Measurements from ENCODE around the gene FGFR3.

Gene FGFR3

DNA sequence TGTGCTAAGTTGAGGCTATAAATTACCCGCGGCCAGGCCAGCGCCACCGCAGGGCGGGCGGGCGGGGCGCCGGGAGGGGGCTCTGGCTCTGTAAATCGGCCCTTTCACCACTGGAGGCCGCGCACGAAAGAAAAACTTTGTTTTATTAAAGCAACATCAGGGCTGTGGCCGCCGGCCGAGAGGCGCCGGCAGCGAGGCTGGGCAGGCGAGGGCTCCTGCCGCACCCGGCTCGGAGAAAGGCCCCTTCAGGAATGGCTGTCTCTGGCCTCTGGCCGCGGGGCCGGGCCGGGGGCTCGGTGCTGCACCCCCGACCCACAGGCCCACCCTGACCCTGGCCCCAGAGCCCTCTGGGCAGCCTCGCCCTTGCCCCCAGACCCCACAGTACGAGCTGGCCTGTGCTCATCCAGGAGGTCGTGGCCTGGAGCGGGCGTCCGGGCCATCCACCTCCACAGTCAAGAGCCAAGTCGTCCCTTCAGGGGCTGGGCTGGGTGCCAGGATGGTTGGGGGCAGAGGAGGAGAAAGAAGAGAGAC is 29.5 kb upstream of the FGFR3 start:
- no peaks in the 10 kb centered on the region for H3K9me2 ChIP-seq (ENCODE audit: low read depth, low read length)
- no peak overlapping the region for H3K27ac ChIP-seq (ENCODE audit: low read depth, low read length, poor library complexity, severe bottlenecking)
- H2AFZ ChIP-seq (ENCODE audit: low read length), result no peak overlapping the region
- H3K4me2 ChIP-seq (ENCODE audit: low read length), result no peak overlapping the region
- peaks cover 4% of the 10 kb centered on the region for H3K4me1 ChIP-seq (ENCODE audit: insufficient read depth, low read length, severe bottlenecking)
- no peaks in the 10 kb centered on the region for H4K20me1 ChIP-seq (ENCODE audit: insufficient read depth, low read length)
- H3K79me2 ChIP-seq (ENCODE audit: insufficient read depth, low read length), result no peaks in the 10 kb centered on the region
- no peaks in the 10 kb centered on the region for H3K9me3 ChIP-seq (ENCODE audit: low read length)
- H3K27me3 ChIP-seq (ENCODE audit: insufficient read depth, low read length), result no peaks in the 10 kb centered on the region
- H3F3A ChIP-seq (ENCODE audit: insufficient read depth, low read length), result no peaks in the 10 kb centered on the region
- no peak for TF ChIP-seq EZH2 (IDR thresholded peaks at IDR 0.05; ENCODE audit: borderline replicate concordance, low read length)
- H3K9ac ChIP-seq (ENCODE audit: low read length), result no peak overlapping the region
- no peaks in the 10 kb centered on the region for H3K36me3 ChIP-seq (ENCODE audit: insufficient read depth, low read length)
- no peak overlapping the region for H3K4me3 ChIP-seq (ENCODE audit: low read depth, low read length, poor library complexity, severe bottlenecking)

GRCh38 chr4:1764670-1765069 is 28.4 kb upstream of the FGFR3 start:
- H3K9me2 ChIP-seq (ENCODE audit: low read depth, low read length), result no peaks in the 10 kb centered on the region
- no peak overlapping the region for H3K4me2 ChIP-seq (ENCODE audit: low read length)
- no peak overlapping the region for H3K27ac ChIP-seq (ENCODE audit: low read depth, low read length, poor library complexity, severe bottlenecking)
- no peak overlapping the region for H2AFZ ChIP-seq (ENCODE audit: low read length)
- H3K9me3 ChIP-seq (ENCODE audit: low read length), result no peaks in the 10 kb centered on the region
- no peaks in the 10 kb centered on the region for H3F3A ChIP-seq (ENCODE audit: insufficient read depth, low read length)
- no peaks in the 10 kb centered on the region for H4K20me1 ChIP-seq (ENCODE audit: insufficient read depth, low read length)
- H3K9ac ChIP-seq (ENCODE audit: low read length), result no peak overlapping the region
- TF ChIP-seq CTCF (IDR thresholded peaks at IDR 0.05; ENCODE audit: low read length) (no peak), EZH2 (IDR thresholded peaks at IDR 0.05; ENCODE audit: borderline replicate concordance, low read length) (no peak)
- H3K4me3 ChIP-seq (ENCODE audit: low read depth, low read length, poor library complexity, severe bottlenecking), result no peak overlapping the region
- no peaks in the 10 kb centered on the region for H3K36me3 ChIP-seq (ENCODE audit: insufficient read depth, low read length)
- H3K79me2 ChIP-seq (ENCODE audit: insufficient read depth, low read length), result no peaks in the 10 kb centered on the region
- H3K27me3 ChIP-seq (ENCODE audit: insufficient read depth, low read length), result no peaks in the 10 kb centered on the region
- H3K4me1 ChIP-seq (ENCODE audit: insufficient read depth, low read length, severe bottlenecking), result peaks cover 4% of the 10 kb centered on the region

DNA sequence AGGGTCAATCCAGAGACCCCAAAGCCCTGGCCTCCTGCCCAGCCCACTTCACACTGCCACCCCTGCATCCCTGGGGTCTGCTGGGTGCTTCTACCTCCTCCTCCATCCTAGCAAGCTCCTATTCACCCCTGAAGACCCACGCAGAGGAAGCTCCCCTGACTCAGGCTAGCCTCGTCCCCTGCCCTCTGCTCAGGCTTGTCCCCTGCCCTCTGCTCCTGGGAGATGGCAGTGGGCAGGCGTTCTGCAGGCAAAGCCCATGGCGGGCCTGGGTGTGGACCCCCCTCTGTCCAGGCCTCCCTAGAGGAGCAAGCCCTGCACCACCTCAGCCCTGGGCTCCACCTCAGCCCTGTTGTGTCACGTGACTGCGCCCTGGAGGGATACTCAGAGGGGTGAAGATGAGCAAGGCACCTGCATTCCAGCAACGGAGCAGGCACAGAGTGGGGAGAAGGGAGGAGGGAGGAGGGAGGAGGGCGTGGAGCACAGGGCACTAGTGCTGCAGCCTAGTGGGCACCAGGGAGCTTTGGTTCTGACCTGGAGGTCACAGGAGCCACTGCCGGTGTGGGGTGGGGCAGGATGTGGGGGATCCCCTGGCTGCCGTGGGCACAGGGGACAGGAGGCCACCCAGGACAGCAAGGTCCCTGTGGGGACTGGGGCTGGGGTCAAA is 27.6 kb upstream of the FGFR3 start:
- H3K4me1 ChIP-seq (ENCODE audit: insufficient read depth, low read length, severe bottlenecking), result peaks cover 4% of the 10 kb centered on the region
- H3K27me3 ChIP-seq (ENCODE audit: insufficient read depth, low read length), result no peaks in the 10 kb centered on the region
- H3K36me3 ChIP-seq (ENCODE audit: insufficient read depth, low read length), result no peaks in the 10 kb centered on the region
- H3K9ac ChIP-seq (ENCODE audit: low read length), result no peak overlapping the region
- no peaks in the 10 kb centered on the region for H4K20me1 ChIP-seq (ENCODE audit: insufficient read depth, low read length)
- TF ChIP-seq EZH2 (IDR thresholded peaks at IDR 0.05; ENCODE audit: borderline replicate concordance, low read length), result no peak
- no peak overlapping the region for H2AFZ ChIP-seq (ENCODE audit: low read length)
- no peak overlapping the region for H3K4me2 ChIP-seq (ENCODE audit: low read length)
- H3K9me3 ChIP-seq (ENCODE audit: low read length), result no peaks in the 10 kb centered on the region
- H3F3A ChIP-seq (ENCODE audit: insufficient read depth, low read length), result no peaks in the 10 kb centered on the region
- no peak overlapping the region for H3K4me3 ChIP-seq (ENCODE audit: low read depth, low read length, poor library complexity, severe bottlenecking)
- no peak overlapping the region for H3K27ac ChIP-seq (ENCODE audit: low read depth, low read length, poor library complexity, severe bottlenecking)
- H3K9me2 ChIP-seq (ENCODE audit: low read depth, low read length), result no peaks in the 10 kb centered on the region
- no peaks in the 10 kb centered on the region for H3K79me2 ChIP-seq (ENCODE audit: insufficient read depth, low read length)

GRCh38 chr4:1766106-1767060 is 26.7 kb upstream of the FGFR3 start:
- no peak overlapping the region for H3K4me3 ChIP-seq (ENCODE audit: low read depth, low read length, poor library complexity, severe bottlenecking)
- H3F3A ChIP-seq (ENCODE audit: insufficient read depth, low read length), result no peaks in the 10 kb centered on the region
- H3K9me2 ChIP-seq (ENCODE audit: low read depth, low read length), result no peaks in the 10 kb centered on the region
- H3K79me2 ChIP-seq (ENCODE audit: insufficient read depth, low read length), result no peaks in the 10 kb centered on the region
- no peak overlapping the region for H2AFZ ChIP-seq (ENCODE audit: low read length)
- peaks cover 4% of the 10 kb centered on the region for H3K4me1 ChIP-seq (ENCODE audit: insufficient read depth, low read length, severe bottlenecking)
- H3K9me3 ChIP-seq (ENCODE audit: low read length), result no peaks in the 10 kb centered on the region
- TF ChIP-seq CTCF (IDR thresholded peaks at IDR 0.05; ENCODE audit: low read length) (no peak), EZH2 (IDR thresholded peaks at IDR 0.05; ENCODE audit: borderline replicate concordance, low read length) (no peak)
- no peak overlapping the region for H3K4me2 ChIP-seq (ENCODE audit: low read length)
- H4K20me1 ChIP-seq (ENCODE audit: insufficient read depth, low read length), result no peaks in the 10 kb centered on the region
- no peak overlapping the region for H3K9ac ChIP-seq (ENCODE audit: low read length)
- no peaks in the 10 kb centered on the region for H3K27me3 ChIP-seq (ENCODE audit: insufficient read depth, low read length)
- H3K27ac ChIP-seq (ENCODE audit: low read depth, low read length, poor library complexity, severe bottlenecking), result no peak overlapping the region
- no peaks in the 10 kb centered on the region for H3K36me3 ChIP-seq (ENCODE audit: insufficient read depth, low read length)
